ENCODE results near the gene ADAM19.
A peak's percentile ranks its signal among the peaks of the same experiment; 100 is the strongest.

ADAM19 gene

DNA sequence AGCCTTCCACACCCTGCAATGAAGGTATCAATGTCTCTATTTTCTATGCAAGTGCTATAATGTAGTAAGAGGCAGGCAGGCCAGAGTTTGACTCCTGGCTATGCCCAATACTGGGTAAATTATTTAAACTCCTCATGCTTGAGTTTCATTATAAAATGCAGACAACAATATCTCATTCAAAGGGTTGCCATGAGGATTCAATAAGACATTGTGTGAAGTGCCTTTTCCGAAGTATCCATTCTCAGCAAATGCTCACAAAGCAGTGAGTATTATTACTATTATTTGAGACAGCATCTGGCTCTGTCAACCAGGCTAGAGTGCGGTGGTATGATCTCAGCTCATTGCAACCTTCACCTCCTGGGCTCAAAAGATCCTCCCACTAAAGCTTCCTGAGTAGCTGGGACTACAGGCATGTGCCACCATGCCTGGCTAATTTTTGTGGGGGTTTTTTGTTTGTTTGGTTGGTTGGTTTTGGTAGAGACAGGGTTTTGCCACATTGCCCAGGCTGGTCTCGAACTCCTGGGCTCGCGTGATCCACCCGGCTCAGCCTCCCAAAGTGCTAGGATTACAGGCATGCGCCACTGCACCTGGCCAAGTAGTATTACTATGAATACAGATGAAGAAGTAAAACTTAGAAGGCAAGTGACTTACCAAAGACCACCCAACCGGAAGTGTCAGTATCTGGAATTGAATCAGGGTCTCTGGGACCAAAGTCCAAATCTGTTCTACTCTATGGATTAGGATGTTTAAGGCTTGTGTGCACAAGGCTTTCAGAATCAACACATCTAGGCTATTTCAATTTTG lies 18.8 kb downstream of the ADAM19 start:
- H3K27me3 Mint-ChIP-seq (ENCODE audit: low read depth, poor library complexity), result peaks cover 3% of the 10 kb centered on the region
- H3K4me3 Mint-ChIP-seq, result no peak overlapping the region
- DNase-seq, result no peak
- H3K9me3 Mint-ChIP-seq, result no peaks in the 10 kb centered on the region
- H3K36me3 Mint-ChIP-seq (ENCODE audit: low read depth), result peaks cover 17% of the 10 kb centered on the region
- TF ChIP-seq, protein P1, sequence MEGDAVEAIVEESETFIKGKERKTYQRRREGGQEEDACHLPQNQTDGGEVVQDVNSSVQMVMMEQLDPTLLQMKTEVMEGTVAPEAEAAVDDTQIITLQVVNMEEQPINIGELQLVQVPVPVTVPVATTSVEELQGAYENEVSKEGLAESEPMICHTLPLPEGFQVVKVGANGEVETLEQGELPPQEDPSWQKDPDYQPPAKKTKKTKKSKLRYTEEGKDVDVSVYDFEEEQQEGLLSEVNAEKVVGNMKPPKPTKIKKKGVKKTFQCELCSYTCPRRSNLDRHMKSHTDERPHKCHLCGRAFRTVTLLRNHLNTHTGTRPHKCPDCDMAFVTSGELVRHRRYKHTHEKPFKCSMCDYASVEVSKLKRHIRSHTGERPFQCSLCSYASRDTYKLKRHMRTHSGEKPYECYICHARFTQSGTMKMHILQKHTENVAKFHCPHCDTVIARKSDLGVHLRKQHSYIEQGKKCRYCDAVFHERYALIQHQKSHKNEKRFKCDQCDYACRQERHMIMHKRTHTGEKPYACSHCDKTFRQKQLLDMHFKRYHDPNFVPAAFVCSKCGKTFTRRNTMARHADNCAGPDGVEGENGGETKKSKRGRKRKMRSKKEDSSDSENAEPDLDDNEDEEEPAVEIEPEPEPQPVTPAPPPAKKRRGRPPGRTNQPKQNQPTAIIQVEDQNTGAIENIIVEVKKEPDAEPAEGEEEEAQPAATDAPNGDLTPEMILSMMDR (IDR thresholded peaks at IDR 0.05), result no peak
- peaks cover 26% of the 10 kb centered on the region for H3K4me1 Mint-ChIP-seq
- no peak overlapping the region for H3K27ac Mint-ChIP-seq

DNA sequence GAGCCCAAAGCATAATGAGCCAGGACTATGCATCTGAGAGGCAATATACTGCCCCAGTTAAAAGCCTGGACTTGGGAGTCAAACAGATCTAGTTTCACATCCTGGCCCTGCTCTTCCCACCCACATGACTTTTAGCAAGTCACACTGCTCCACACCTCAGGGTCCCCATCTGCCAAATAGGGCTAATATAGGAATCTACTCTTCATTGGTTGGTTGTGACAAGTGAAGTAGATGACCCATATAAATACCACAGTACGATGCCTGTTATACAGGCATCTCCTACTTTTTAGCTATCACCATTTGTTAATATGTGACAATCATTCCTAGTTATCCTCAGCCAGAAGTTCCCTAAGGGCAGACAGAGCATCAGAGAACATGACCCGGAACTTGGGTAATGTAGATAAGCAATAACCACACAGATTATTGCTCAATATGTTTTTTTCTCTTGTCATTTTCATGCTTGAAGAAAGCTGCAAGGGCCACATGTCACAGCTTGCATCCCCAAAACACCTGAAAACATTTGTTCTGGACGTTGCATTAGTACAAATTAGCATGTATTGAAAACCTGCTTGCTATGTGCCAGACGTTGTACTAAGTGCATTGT lies 20.4 kb downstream of the ADAM19 start:
- H3K4me1 Mint-ChIP-seq, result peaks cover 19% of the 10 kb centered on the region
- peaks cover 3% of the 10 kb centered on the region for H3K27me3 Mint-ChIP-seq (ENCODE audit: low read depth, poor library complexity)
- no peak for DNase-seq
- H3K9me3 Mint-ChIP-seq, result peaks cover 3% of the 10 kb centered on the region
- H3K4me3 Mint-ChIP-seq, result no peak overlapping the region
- H3K27ac Mint-ChIP-seq, result no peak overlapping the region
- H3K36me3 Mint-ChIP-seq (ENCODE audit: low read depth), result peaks cover 26% of the 10 kb centered on the region
- TF ChIP-seq, protein P1 (IDR thresholded peaks at IDR 0.05), result no peak

DNA sequence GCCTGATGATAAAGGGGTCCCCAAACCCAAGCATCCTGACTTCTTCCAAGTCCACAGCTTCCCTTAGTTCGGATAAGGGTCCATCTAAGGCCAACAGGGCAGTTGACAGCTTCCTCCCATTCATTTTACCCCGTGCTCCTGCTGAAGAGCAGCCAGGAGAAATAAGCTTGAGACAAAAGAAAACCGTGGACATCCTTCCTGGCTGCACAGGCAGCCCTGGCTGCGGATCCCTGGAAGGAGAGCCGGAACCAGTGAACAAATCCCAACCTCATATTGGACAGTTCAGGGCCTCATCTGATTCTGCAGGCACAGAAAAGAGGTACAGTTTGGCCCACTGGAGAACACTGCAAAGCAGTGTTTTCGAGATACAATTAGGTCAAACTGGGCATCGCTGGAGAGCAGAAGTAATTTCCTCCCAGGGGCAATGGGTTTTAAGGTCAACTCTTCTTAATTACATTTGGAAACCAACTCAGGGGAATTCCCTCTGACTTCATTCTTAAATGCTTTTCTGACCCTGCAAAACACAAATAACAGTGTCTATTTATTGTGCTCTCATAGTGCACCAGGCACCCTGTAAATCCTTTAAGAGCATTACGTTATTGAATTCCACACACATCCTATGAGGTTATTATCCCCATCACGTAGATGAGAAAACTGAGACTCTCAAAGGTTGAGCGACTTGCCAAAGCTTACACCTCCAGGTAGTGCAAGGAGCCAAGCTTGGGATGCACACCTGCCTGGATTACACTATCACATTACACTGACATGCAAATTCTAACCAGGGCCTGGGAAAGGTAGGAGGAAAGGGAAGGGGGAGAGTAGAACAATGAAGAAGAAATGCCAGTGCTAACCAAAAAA lies 21.2 kb downstream of the ADAM19 start:
- Mint-ChIP-seq H3K36me3 (ENCODE audit: low read depth) (peaks cover 25% of the 10 kb centered on the region), H3K4me3 (no peak overlapping the region), H3K27ac (peak overlapping the region; percentile 54), H3K27me3 (ENCODE audit: low read depth, poor library complexity) (peaks cover 3% of the 10 kb centered on the region), H3K9me3 (peaks cover 3% of the 10 kb centered on the region), H3K4me1 (peaks cover 22% of the 10 kb centered on the region)
- TF ChIP-seq, protein P1 (IDR thresholded peaks at IDR 0.05), result no peak
- no peak for DNase-seq

DNA sequence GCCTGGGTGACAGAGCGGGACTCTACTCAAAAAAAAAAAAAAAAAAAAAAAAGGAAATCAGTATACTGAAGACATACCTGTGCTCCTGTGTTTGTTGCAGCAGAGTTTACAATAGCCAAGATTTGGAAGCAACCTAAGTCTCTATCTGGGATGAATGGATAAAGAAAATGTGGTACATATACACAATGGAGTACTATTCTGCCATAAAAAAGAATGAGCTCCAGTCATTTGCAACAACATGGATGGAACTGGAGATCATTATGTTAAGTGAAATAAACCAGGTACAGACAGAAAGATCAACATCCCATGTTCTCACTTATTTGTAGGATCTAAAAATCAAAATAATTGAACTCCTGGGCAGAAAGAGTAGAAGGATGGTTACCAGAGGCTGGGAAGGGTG lies 22.9 kb downstream of the ADAM19 start:
- TF ChIP-seq, protein P1 (IDR thresholded peaks at IDR 0.05), result no peak
- peaks cover 24% of the 10 kb centered on the region for H3K36me3 Mint-ChIP-seq (ENCODE audit: low read depth)

DNA sequence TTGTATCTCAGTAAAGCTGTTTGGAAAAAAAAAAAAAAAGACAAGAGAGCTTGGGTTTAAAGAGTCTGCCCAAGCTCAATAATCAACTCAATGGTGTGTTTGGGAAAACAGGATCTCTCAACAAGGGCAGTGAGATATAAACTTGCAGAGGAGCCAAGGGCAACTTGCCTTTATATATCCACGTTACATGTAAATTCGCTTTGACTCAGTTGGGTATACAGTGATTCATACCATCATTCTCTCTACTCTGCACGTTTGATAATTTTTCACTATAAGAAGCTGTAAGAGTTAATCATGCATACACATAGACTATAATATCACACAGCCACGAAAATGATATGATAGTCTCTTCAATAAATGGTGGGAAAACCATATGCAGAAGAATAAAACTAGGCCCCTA lies 24.9 kb downstream of the ADAM19 start:
- DNase-seq, result no peak
- Mint-ChIP-seq H3K27me3 (ENCODE audit: low read depth, poor library complexity) (peaks cover 3% of the 10 kb centered on the region), H3K9me3 (peaks cover 3% of the 10 kb centered on the region), H3K27ac (no peak overlapping the region), H3K4me1 (peaks cover 27% of the 10 kb centered on the region), H3K4me3 (no peak overlapping the region), H3K36me3 (ENCODE audit: low read depth) (peaks cover 24% of the 10 kb centered on the region)
- TF ChIP-seq, protein P1 (IDR thresholded peaks at IDR 0.05), result no peak

More for the DNA sequence above, 22.9 kb downstream of the ADAM19 start:
- peaks cover 31% of the 10 kb centered on the region for H3K4me1 Mint-ChIP-seq
- no peak for DNase-seq
- peaks cover 3% of the 10 kb centered on the region for H3K27me3 Mint-ChIP-seq (ENCODE audit: low read depth, poor library complexity)
- H3K9me3 Mint-ChIP-seq, result peaks cover 3% of the 10 kb centered on the region
- H3K27ac Mint-ChIP-seq, result no peak overlapping the region
- no peak overlapping the region for H3K4me3 Mint-ChIP-seq
